ENCODE data around the gene SELENOO. TPM values are rescaled to one million over a fixed set of nuclear protein-coding genes. Genes with fewer than 3 reads are reported as not detected.

SELENOO gene
- total RNA-seq, 4 donors from 2014 or later: 48.7 to 101 (median 74.0) TPM

- Histone ChIP-seq H3K9me3 (no peaks in the 10 kb centered on the region), H3K4me1 (peaks cover 9 to 43% (median 27%) of the 10 kb centered on the region in 4 donors), H3K4me3 (peak overlapping the region; percentile 58 to 87 (median 71)), H3K27ac (peak overlapping the region; percentile 56 to 82 (median 70)), H3K27me3 (no peaks in the 10 kb centered on the region), H3K36me3 (peaks cover 0 to 3% (median 0%) of the 10 kb centered on the region in 3 donors)
- DNase-seq: peak; percentile 83 to 93 (median 84)
- TF ChIP-seq POLR2A (IDR thresholded peaks at IDR 0.05): no peak
- peak; percentile 63 to 79 (median 72) for TF ChIP-seq CTCF (IDR thresholded peaks at IDR 0.05)
Observed at GRCh38 chr22:50252082-50253045, 51.6 kb downstream of the SELENOO start.

- H3K4me1 ChIP-seq: peaks cover 9 to 33% (median 24%) of the 10 kb centered on the region in 4 donors
Observed at GRCh38 chr22:50253046-50253915, 52.5 kb downstream of the SELENOO start.

GRCh38 chr22:50253941-50254340 is 53.1 kb downstream of the SELENOO start:
- Histone ChIP-seq H3K4me1 (peaks cover 9 to 27% (median 23%) of the 10 kb centered on the region in 4 donors), H3K9me3 (no peaks in the 10 kb centered on the region), H3K27me3 (no peaks in the 10 kb centered on the region), H3K4me3 (no peak overlapping the region), H3K27ac (no peak overlapping the region), H3K36me3 (peaks cover 0 to 3% (median 0%) of the 10 kb centered on the region in 3 donors)
- no peak for DNase-seq
- no peak for TF ChIP-seq POLR2A (IDR thresholded peaks at IDR 0.05)
- no peak for TF ChIP-seq CTCF (IDR thresholded peaks at IDR 0.05)

More at GRCh38 chr22:50253046-50253915, 52.5 kb downstream of the SELENOO start:
- Histone ChIP-seq H3K27ac (no peak overlapping the region), H3K4me3 (no peak overlapping the region), H3K36me3 (peaks cover 0 to 3% (median 0%) of the 10 kb centered on the region in 3 donors), H3K9me3 (no peaks in the 10 kb centered on the region), H3K27me3 (no peaks in the 10 kb centered on the region)
- DNase-seq: no peak
- no peak for TF ChIP-seq POLR2A (IDR thresholded peaks at IDR 0.05)
- TF ChIP-seq CTCF (IDR thresholded peaks at IDR 0.05): no peak

GRCh38 chr22:50255099-50255498 is 54.3 kb downstream of the SELENOO start:
- no peak for DNase-seq
- TF ChIP-seq POLR2A (IDR thresholded peaks at IDR 0.05) (no peak), CTCF (IDR thresholded peaks at IDR 0.05) (no peak)
- peaks cover 3 to 16% (median 14%) of the 10 kb centered on the region in 4 donors for H3K4me1 ChIP-seq

GRCh38 chr22:50255607-50256006 is 54.8 kb downstream of the SELENOO start:
- Histone ChIP-seq H3K27me3 (peaks cover 0 to 2% of the 10 kb centered on the region in 2 donors), H3K27ac (no peak overlapping the region), H3K36me3 (no peaks in the 10 kb centered on the region), H3K4me3 (no peak overlapping the region), H3K4me1 (peaks cover 0 to 14% (median 11%) of the 10 kb centered on the region in 4 donors), H3K9me3 (no peaks in the 10 kb centered on the region)
- TF ChIP-seq POLR2A (IDR thresholded peaks at IDR 0.05): no peak
- no peak for TF ChIP-seq CTCF (IDR thresholded peaks at IDR 0.05)
- DNase-seq: no peak

More at GRCh38 chr22:50255099-50255498, 54.3 kb downstream of the SELENOO start:
- H3K4me3 ChIP-seq: no peak overlapping the region
- no peaks in the 10 kb centered on the region for H3K36me3 ChIP-seq
- no peak overlapping the region for H3K27ac ChIP-seq
- H3K27me3 ChIP-seq: no peaks in the 10 kb centered on the region
- no peaks in the 10 kb centered on the region for H3K9me3 ChIP-seq

All from Peyer's patch (tissue), 4 donors.